ENCODE results near the gene BLVRB.

Gene BLVRB

DNA sequence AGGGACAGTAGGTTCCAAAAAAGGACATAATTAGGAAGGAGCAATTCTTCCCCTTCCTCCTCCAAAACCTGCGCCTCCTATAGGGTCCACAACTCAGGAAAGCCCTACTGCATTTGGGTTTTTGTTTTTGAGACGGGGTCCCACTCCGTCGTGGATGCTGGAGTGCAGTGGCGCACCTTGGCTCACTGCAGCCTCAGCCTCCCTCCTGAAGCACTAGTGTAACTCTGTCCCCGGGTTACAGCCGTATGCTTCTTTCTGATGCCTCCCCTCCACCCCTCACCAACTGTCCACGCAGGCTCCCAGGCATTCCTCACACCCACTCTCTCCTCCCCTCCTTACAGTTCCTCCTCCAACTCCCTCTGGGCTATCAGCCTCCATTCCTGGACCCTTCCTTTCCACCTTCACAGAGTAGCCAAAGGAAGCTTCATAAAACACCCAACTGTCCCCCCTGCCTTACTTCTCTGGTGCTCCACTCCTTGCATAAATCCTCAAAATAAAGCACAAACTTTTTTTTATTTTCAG is 19.2 kb downstream of the BLVRB start:
- TF ChIP-seq, protein P1, sequence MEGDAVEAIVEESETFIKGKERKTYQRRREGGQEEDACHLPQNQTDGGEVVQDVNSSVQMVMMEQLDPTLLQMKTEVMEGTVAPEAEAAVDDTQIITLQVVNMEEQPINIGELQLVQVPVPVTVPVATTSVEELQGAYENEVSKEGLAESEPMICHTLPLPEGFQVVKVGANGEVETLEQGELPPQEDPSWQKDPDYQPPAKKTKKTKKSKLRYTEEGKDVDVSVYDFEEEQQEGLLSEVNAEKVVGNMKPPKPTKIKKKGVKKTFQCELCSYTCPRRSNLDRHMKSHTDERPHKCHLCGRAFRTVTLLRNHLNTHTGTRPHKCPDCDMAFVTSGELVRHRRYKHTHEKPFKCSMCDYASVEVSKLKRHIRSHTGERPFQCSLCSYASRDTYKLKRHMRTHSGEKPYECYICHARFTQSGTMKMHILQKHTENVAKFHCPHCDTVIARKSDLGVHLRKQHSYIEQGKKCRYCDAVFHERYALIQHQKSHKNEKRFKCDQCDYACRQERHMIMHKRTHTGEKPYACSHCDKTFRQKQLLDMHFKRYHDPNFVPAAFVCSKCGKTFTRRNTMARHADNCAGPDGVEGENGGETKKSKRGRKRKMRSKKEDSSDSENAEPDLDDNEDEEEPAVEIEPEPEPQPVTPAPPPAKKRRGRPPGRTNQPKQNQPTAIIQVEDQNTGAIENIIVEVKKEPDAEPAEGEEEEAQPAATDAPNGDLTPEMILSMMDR (IDR thresholded peaks at IDR 0.05; ENCODE audit: low read depth, low read length), result no peak
- no peak for DNase-seq (ENCODE audit: extremely low read depth, low read depth)

DNA sequence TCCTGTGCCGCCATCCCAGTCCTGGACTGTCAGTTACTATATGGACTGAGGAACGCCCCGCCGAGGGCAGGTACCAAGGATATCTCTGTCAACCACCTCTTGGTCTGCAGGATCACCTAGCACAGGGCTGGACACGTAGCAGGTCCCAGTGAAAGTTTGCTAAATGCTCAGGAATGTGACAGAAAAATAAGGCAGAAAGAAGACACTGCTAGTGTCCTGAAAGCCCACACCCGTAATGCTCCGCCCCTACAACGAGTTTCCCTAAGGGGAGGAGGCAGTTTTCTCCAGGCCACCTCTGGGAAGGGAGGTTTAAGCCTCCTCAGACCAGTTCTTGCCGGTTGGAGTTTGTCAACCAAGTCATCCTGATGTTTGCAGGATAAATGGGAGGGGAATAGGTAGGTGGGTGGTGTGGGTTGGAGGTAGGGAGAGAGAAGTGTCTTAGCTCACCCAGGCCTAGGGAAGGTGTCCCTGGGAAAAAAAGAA is 19.7 kb downstream of the BLVRB start:
- no peak for DNase-seq (ENCODE audit: extremely low read depth, low read depth)
- TF ChIP-seq, protein P1 (IDR thresholded peaks at IDR 0.05; ENCODE audit: low read depth, low read length), result no peak

DNA sequence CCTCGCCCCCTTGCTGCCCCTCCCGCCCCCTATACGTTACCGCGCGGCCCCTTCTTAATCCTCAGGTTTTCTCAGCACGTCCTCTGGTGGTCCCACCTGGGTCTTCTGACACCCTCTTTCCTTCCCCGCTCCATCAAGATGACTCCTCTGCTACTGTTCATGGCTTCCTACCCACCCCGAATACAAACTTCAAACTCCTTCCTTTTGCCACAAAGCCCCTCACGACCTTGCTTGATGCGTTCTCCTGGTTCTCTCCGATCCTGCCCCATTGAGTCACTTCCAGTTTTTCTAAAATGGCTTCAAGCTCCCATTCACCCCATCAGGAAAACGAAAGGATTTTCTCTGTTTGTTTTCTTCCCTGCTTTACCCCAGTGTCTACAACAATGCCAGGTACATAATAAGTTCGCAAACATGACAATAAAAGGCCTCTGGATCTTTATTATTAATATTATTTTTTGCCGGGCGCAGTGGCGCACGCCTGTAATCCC is 20.7 kb downstream of the BLVRB start:
- no peak for DNase-seq (ENCODE audit: extremely low read depth, low read depth)
- TF ChIP-seq, protein P1 (IDR thresholded peaks at IDR 0.05; ENCODE audit: low read depth, low read length), result peak; percentile 27

DNA sequence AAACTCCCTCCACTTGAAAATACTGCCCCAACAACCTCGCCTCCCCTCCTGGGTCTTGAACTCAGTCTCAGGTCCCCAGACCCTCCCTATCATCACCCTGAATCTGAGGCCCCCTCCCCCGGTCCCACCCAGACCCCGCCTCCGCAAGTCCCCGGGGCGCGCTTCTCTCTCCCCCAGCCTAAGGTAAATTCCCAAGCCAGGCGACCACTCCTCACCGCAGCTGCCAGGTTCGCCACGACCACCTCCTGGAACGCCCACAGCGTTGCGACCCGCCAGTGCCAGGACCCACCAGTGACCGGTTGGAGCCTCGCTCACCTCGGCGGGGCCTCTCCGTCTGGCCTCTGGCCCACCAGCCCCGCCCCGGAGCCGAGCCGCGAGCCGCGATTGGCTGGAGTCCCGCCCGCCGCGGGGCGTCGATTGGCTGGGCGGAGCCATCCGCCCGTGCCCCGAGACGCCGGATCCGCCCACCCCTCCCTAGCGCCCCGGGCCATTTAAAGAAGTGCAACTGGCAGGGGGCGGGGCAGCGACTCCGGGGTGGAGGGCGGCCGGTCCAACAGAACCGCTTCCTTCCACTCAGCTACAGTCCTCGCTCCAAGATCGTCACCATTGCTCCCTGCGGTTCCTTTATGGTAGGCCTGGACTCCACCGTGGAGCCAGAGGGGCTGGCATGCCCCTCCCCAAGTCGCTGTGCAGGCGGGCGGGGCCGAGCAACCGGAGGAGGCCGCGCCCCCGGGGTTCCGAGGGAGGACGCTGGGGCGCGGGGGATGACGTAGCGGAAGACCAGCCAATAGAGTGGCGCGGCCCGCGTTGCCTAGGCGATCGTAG is 21.3 kb downstream of the BLVRB start, which contains the start of gene SERTAD3:
TSS of gene SERTAD3 (minus strand) at position 336 of the 825 bp plus-strand sequence. CDS start 2,255 bp downstream, outside the sequence.
- TF ChIP-seq, protein P1 (IDR thresholded peaks at IDR 0.05; ENCODE audit: low read depth, low read length), result no peak

DNA sequence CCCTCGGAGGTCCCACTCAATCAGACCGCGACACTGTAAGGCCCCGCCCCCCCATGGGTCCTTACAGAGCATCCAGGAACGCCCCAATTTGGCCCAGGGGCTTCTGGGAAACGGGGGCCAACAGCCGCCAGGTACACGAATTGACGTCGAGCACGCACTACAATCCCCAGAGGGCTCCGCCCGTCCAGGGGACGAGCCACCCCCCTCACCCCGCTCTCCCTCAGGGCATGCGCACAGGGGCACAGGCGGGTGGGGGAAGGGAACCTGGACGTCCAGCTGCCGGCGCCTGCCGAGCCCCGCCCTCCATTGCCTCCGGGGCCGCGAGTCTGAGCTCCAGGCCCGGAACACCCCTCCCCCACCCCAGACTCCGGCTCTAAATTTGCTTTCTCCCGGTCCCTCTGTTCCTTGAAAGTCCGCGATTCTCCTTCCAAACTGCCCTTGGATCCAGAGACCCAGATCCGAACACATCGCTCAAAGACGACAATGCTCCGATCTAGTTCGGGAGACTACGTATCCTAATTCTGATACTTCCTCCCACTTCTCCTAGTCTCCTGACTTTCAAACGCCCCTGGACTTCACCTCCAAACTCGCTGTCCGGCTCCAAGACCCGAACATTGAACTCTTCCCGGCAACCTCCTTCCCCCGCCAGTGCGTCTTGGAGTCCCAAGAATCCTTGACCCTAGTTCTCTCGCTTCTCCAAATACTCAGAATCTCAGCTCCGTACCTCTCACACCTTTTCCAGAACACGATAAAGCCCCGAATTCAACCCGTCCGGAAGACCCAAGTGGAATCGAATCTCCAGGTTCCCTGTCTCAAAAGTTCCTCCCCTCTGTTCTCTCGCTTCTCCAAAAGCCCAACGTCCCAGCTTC is 22.2 kb downstream of the BLVRB start:
- peak; percentile 99 for DNase-seq (ENCODE audit: extremely low read depth, low read depth)

More for the DNA sequence above, 21.3 kb downstream of the BLVRB start, which contains the start of gene SERTAD3:
- DNase-seq (ENCODE audit: extremely low read depth, low read depth), result peak; percentile 87

DNA sequence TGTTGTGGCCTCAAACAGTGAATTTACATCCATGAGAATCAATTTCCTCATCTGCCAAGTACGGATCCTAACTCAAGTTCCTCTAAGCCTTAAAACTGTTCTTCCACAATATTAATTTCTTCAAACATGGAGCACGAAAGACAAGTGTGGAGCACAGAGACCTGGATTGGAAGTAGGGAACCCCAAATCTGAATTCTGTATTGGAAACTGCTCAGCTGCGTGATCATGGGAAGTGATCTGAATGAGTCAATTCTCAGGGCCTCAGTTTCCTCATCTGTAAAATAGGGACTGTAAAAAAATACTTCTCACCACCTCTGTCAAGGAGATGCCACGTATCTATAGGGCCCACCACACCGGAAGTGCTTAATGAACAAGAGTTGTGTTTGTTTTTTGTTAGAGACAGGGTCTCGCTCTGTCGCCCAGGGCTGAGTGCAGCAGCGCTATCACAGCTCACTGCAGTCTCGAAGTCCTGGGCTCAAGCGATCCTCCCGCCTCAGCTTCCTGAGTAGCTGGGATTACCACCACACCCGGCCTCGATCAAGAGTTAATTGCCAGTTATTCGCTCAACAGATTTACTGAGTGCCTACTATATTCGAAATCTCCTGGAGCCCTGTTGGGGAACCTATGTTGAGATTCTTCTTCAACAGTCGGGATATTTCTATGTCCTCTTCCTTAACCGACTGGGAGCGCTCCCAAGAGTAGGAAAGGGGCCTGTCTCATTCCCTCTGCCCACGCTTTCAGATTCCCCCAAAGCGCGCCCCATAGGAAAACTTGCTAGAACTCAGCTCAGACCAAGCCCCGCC is 23.0 kb downstream of the BLVRB start:
- no peak for DNase-seq (ENCODE audit: extremely low read depth, low read depth)
- TF ChIP-seq, protein P1 (IDR thresholded peaks at IDR 0.05; ENCODE audit: low read depth, low read length), result no peak

More for the DNA sequence above, 22.2 kb downstream of the BLVRB start:
- TF ChIP-seq, protein P1 (IDR thresholded peaks at IDR 0.05; ENCODE audit: low read depth, low read length), result no peak

All from AG09319 (cell line).